Epithelial cell of esophagus (primary cell): ENCODE measurements around the gene PKHD1.

Source experiments
- DNase-seq: peaks from one replicate; pipeline ENCODE4 v3.0.0; 2010; ENCODE audit warnings: low read depth
- H3K4me3 ChIP-seq: 2 replicates; pipeline ENCODE4 v1.5.1; 2011; ENCODE audit warnings: mild to moderate bottlenecking, low read length, control low read depth
- TF ChIP-seq, protein P1 (sequence below): IDR thresholded peaks from 2 replicates; pipeline ENCODE4 v1.5.1; 2011; ENCODE audit warnings: low read depth, mild to moderate bottlenecking, low read length, control low read depth, inconsistent platforms; ENCODE audit not compliant: insufficient read depth; ENCODE audit errors: missing control alignments

The PKHD1 gene

DNA sequence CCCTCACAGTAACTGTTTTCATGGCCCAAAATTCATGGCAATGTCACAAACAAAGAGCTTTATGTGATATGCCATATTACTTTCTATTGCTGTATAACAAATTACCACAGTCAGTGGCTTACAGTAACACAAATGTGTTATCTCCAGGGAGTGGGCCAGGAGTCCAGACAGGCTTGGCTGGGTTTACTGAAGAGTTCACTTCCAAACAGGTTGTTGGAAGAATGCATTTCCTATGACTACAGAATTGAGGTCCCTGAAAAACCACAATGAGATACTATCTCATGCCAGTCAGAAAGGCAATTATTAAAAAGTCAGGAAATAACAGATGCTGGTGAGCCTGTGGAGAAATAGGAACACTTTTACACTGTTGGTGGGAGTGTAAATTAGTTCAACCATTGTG, 431.9 kb downstream of the PKHD1 start:
- no peak overlapping the region for H3K4me3 ChIP-seq
- DNase-seq, result peak; percentile 30

DNA sequence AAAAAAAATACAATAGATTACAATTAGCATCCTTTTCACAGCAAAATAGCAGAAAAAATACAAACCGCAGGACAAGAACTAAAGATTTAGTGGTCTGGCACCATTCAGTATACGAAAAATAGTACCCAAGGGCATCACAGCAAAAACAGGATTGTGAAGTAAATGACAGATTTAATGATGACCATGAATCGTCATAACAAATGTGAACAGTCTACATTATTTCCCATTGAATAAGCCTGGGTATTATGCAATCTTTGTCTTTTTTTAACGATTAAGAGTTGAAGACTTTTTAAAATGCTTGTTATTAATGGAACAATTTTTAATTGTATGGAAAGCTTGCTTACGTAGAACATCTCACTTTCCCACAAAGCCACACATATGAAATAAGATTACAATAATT, 432.8 kb downstream of the PKHD1 start:
- peak; percentile 78 for DNase-seq
- no peak overlapping the region for H3K4me3 ChIP-seq
- TF ChIP-seq, protein P1, sequence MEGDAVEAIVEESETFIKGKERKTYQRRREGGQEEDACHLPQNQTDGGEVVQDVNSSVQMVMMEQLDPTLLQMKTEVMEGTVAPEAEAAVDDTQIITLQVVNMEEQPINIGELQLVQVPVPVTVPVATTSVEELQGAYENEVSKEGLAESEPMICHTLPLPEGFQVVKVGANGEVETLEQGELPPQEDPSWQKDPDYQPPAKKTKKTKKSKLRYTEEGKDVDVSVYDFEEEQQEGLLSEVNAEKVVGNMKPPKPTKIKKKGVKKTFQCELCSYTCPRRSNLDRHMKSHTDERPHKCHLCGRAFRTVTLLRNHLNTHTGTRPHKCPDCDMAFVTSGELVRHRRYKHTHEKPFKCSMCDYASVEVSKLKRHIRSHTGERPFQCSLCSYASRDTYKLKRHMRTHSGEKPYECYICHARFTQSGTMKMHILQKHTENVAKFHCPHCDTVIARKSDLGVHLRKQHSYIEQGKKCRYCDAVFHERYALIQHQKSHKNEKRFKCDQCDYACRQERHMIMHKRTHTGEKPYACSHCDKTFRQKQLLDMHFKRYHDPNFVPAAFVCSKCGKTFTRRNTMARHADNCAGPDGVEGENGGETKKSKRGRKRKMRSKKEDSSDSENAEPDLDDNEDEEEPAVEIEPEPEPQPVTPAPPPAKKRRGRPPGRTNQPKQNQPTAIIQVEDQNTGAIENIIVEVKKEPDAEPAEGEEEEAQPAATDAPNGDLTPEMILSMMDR, result no peak

More for the DNA sequence above, 431.9 kb downstream of the PKHD1 start:
- TF ChIP-seq, protein P1, result no peak

DNA sequence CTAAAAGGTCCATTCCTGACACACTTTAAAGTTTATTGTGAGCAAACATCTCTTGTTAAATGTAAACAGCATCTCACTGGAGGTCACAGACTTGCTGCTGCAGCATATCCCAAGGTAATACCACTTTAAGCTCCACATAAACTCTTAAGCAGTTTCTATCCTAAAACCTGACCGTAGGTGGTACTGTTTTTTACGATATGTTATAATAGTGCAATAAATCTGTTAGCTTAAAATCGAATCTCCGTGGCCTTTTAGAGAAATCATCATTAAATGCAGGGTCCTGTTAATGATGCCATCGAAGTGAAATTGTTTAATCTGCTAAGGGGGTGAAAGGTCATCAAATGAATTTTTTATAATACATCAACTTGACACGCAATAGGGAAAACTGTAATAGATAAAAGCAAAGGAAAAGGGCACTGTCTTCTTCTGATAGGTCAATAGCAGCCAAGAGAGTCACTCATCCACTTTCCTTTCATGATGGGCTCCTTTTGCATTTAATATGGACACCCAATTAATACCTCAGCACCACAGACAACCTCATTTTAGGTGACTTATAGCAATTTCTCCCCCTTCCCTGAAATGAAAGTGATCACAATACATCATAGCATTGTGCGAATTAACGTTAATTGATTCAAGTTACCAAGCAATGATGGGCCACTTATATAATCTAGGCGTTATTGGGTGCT, 436.1 kb downstream of the PKHD1 start:
- no peak for DNase-seq
- TF ChIP-seq, protein P1, result no peak
- H3K4me3 ChIP-seq, result no peak overlapping the region

DNA sequence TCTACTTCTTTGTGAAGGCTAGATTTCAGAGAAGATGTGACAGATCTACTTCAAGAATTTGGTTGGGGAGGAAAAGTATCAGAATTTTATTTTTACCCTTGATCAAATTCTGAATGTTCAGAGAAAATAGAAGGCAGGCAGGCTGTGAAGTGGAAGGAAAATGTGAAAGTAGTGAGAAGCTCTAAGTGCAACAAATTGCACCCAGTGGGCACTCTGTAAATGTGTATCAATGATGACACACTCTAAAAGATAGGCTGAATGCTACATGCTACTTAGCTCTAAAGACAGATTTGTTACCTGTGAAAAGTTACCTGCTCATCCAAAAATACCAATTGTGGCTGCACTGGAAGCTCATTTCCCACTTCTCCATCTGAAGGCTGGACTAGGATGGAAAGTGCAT, 438.6 kb downstream of the PKHD1 start:
- TF ChIP-seq, protein P1, result no peak
- no peak overlapping the region for H3K4me3 ChIP-seq
- DNase-seq, result no peak

DNA sequence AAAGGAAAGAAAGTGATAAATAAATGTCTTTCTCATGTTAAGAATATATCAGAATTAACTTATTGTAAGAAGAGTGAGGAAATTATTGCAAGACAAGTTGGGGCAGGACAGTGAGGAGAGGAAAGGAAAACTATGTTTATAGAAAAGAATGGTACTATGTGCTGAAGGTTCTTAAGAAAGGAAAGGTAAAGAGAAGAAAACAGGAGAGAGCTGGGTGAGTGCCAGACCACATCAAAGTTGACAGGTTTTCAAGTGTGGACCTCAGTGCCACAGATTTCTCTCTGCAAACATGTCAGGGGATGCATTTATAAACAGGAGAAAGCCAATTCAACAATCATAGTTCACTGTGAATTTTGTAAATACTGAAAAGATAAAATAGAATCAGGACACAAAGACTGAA, 439.2 kb downstream of the PKHD1 start:
- peak; percentile 59 for DNase-seq
- TF ChIP-seq, protein P1, result no peak
- no peak overlapping the region for H3K4me3 ChIP-seq

DNA sequence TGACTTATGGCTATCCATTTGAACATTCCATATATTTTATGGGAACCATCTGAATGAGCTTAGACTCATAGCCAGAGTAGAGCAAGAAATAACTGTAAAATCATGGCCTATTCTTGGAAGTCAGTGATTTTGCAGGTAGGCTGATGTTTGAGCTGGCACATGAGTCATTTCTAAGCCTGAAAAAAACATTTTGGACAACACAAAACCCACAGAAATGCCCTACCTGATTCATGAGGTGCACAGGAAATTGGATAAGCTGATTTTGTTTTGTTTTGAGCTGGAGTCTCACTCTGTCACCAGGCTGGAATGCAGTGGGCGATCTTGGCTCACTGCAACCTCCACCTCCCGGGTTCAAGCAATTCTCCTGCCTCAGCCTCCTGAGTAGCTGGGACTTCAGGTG, 443.0 kb downstream of the PKHD1 start:
- no peak overlapping the region for H3K4me3 ChIP-seq
- TF ChIP-seq, protein P1, result no peak
- peak; percentile 89 for DNase-seq

DNA sequence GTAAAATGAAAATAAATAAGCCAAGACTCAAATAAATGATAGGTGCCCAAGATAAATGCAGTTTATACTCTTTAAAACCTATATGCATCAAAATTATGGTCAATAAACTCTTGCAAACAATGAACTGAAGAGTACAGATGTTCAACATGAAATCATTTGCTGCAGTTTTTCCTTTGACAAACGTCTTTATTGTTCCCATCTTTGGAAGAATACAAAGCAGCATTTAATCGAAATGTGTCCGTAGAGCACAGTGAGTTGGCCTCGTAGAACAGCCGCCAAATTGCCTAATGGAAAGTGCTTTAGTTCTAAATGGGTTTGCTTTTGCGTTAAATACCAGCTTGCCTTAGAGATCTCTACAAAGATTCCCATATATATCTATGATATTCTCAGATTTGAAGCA, 447.4 kb downstream of the PKHD1 start:
- no peak for DNase-seq
- H3K4me3 ChIP-seq, result no peak overlapping the region
- TF ChIP-seq, protein P1, result no peak
